ENCODE results near the gene TP53RK. TPM values are rescaled to one million over a fixed set of nuclear protein-coding genes. Genes with fewer than 3 reads are reported as not detected.

Gene TP53RK
- total and polyA plus RNA-seq, 2 of the 13 experiments (the other 11 are each of a cell fraction or from before 2014, with no cell fraction given), result 12.9 to 25.5 TPM

DNA sequence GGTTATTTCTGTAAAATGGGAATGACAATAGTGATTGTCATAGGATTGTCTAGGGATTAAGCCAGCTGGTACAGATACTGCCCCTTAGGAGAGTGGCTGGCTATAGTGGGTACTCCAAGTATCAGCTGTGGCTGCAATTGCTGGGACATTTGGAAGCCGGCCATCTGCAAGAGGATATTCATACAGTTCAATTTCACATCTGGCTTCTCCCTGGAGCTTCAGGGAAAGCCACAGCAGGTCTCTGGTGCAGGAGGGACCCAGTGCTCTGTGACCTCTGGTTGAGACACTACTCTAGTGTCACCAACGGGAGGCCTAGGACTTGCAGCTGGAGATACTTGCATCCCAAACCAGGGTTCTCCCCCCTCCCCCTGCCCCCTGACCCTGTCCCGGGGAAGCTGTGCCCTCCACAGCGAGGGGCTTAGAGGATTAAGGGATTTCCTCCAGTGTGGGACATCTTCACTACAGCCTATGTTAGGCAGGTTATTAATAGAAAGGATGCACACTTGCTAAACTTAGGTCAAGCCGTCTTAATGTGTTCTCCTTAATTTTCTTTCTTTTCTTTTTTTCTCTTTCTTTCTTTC is 22.9 kb upstream of the TP53RK start (continued):
- TF ChIP-seq, protein P1, sequence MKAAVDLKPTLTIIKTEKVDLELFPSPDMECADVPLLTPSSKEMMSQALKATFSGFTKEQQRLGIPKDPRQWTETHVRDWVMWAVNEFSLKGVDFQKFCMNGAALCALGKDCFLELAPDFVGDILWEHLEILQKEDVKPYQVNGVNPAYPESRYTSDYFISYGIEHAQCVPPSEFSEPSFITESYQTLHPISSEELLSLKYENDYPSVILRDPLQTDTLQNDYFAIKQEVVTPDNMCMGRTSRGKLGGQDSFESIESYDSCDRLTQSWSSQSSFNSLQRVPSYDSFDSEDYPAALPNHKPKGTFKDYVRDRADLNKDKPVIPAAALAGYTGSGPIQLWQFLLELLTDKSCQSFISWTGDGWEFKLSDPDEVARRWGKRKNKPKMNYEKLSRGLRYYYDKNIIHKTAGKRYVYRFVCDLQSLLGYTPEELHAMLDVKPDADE (CRISPR knock-in tag; IDR thresholded peaks at IDR 0.05), result no peak
- TF ChIP-seq ZNF713 (CRISPR knock-in tag; IDR thresholded peaks at IDR 0.05) (no peak), ZFP90 (CRISPR knock-in tag; IDR thresholded peaks at IDR 0.05; ENCODE audit: borderline replicate concordance) (no peak), ZNF598 (CRISPR knock-in tag; IDR thresholded peaks at IDR 0.05; ENCODE audit: borderline replicate concordance) (no peak), TEAD3 (CRISPR knock-in tag; optimal IDR thresholded peaks at IDR 0.05; ENCODE audit: borderline replicate concordance) (no peak)

DNA sequence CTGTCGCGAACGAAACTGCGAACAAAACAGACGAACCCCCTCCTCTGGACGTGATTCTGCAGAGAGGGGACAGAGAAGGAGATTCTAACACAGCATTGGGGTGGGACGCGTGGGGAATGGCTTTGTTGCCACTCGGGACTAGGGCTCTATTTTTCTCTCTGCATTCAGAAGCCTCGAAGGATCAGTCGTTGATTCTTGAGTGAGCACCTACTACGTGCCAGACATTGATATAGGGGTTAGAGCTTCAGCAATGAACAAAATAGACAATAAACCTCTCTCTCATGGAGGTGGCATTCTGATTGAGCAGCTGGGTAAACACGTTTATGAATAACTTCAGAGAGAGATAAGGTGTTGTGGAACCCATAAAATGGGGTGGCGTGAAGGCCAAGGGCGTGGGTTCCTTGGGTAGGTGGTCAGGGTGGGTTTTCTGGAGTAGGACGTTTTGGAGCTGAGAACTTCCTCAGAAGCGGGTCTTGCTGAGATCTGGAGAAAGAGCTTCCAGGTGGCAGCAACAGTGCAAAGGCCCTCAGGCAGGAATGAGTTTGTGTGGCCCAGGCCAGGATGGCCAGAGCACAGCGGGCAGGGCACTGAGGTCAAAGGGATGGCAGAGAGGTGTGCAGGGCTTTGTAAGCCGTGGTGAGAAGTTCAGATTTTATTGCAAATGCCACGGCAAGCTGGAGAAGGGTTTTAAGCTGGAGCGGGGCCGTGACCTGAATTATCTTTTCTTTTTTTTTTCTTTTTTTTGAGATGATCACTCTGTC is 21.1 kb upstream of the TP53RK start:
- H2AFZ ChIP-seq (ENCODE audit: low read length), result peak overlapping the region; percentile 32
- no peaks in the 10 kb centered on the region; a peak in 1 of 5 replicates for H3K36me3 ChIP-seq (replicated peaks in 1 of 2; ENCODE audit: control insufficient read depth in 1 of 2, insufficient read depth in 2 of 2, low read length in 2 of 2)
- FAIRE-seq (no peak), ATAC-seq (no peak), DNase-seq (ENCODE audit: low spot score) (no peak)
- no peaks in the 10 kb centered on the region for H4K20me1 ChIP-seq (ENCODE audit: insufficient read depth, low read length)
- H3K4me3 ChIP-seq (replicated peaks in 1 of 3; ENCODE audit: insufficient read depth in 1 of 3, low read depth in 2 of 3, low read length in 3 of 3), result peak overlapping the region; percentile 69 to 92 (median 70)
- intact Hi-C loops (cut with micrococcal nuclease; ENCODE audit: unreplicated experiment), result no loop called here
- ChIA-PET CTCF (ENCODE audit: low intra/inter-chr PET ratio, low total read pairs) (no interaction called here), POLR2A (interaction anchor here (0.9 to 1.2 kb wide), 3 partner anchors 16 to 304 kb away, joined by 3 to 5 read pairs (median 3); partner anchors contain the start of genes ELMO2 and TP53RK)
- peak overlapping the region; percentile 80 for H3K9ac ChIP-seq (ENCODE audit: insufficient read depth, low read depth, low read length)
- peak overlapping the region; percentile 71 for H3K27ac ChIP-seq (ENCODE audit: extremely low read length, insufficient read depth, low read length)
- H3K9me3 ChIP-seq (ENCODE audit: low read length), result peaks cover 9% of the 10 kb centered on the region; the same call in 1 of the 2 replicates
- H3K27me3 ChIP-seq (ENCODE audit: control insufficient read depth in 1 of 2, insufficient read depth in 2 of 2, low read length in 2 of 2), result no peaks in the 10 kb centered on the region; a peak in 2 of 5 replicates
- BruUV-seq (replicated peaks), result TSS peak; percentile 59
- in situ Hi-C loops (cut with HindIII; ENCODE audit: extremely low pct_ligation_motif_present, low pct_unique_long_range_greater_than_20kb), result no loop called here
- peaks cover 8% of the 10 kb centered on the region for H3K79me2 ChIP-seq (ENCODE audit: insufficient read depth, low read length)
- peaks cover 74% of the 10 kb centered on the region for H3K4me1 ChIP-seq (ENCODE audit: insufficient read depth, low read length)
- H3K4me2 ChIP-seq (ENCODE audit: low read depth, low read length), result peak overlapping the region; percentile 98
- 34% methylated on average over 22 of the region's 22 CpGs for WGBS (ENCODE audit: low lambda C conversion rate)
- TF ChIP-seq ZNF138 (CRISPR knock-in tag; IDR thresholded peaks at IDR 0.05; ENCODE audit: low read depth), result 0 out of 2 replicates have a peak, but pooled peaks have one; percentile 43
- TF ChIP-seq ZNF766 (CRISPR knock-in tag; IDR thresholded peaks at IDR 0.05; ENCODE audit: borderline replicate concordance), result peak; percentile 56; the same call in 1 of the 2 replicates
- no peak for TF ChIP-seq ZNF7 (CRISPR knock-in tag; IDR thresholded peaks at IDR 0.05)
- TF ChIP-seq CBX1 (IDR thresholded peaks at IDR 0.05; ENCODE audit: low read depth), result no peak
- TF ChIP-seq ZNF274 (CRISPR knock-in tag; IDR thresholded peaks at IDR 0.05), result peak; percentile 8; the same call in 1 of the 2 replicates
- TF ChIP-seq NFE2L2 (IDR thresholded peaks at IDR 0.05; ENCODE audit: low read length), result no peak
- no peak for TF ChIP-seq ZNF790 (CRISPR knock-in tag; IDR thresholded peaks at IDR 0.05; ENCODE audit: borderline replicate concordance)
- TF ChIP-seq BRCA1 (CRISPR knock-in tag; IDR thresholded peaks at IDR 0.05), result 0 out of 2 replicates have a peak, but pooled peaks have one; percentile 38
- peak; percentile 25; the same call in 1 of the 2 replicates for TF ChIP-seq NCOA1 (CRISPR knock-in tag; IDR thresholded peaks at IDR 0.05)
- TF ChIP-seq RXRA (CRISPR knock-in tag; IDR thresholded peaks at IDR 0.05), result 0 out of 2 replicates have a peak, but pooled peaks have one; percentile 6
- peak; percentile 64; the same call in 1 of the 2 replicates for TF ChIP-seq ZNF501 (CRISPR knock-in tag; IDR thresholded peaks at IDR 0.05)
- TF ChIP-seq ZNF737 (CRISPR knock-in tag; IDR thresholded peaks at IDR 0.05; ENCODE audit: borderline replicate concordance), result peak; percentile 21; the same call in 1 of the 2 replicates
- TF ChIP-seq ZNF605 (CRISPR knock-in tag; IDR thresholded peaks at IDR 0.05), result 0 out of 2 replicates have a peak, but pooled peaks have one; percentile 5
- TF ChIP-seq ZMYM4 (CRISPR knock-in tag; IDR thresholded peaks at IDR 0.05), result no peak
- TF ChIP-seq, protein P2, sequence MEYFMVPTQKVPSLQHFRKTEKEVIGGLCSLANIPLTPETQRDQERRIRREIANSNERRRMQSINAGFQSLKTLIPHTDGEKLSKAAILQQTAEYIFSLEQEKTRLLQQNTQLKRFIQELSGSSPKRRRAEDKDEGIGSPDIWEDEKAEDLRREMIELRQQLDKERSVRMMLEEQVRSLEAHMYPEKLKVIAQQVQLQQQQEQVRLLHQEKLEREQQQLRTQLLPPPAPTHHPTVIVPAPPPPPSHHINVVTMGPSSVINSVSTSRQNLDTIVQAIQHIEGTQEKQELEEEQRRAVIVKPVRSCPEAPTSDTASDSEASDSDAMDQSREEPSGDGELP (IDR thresholded peaks at IDR 0.05; ENCODE audit: borderline replicate concordance, low read depth), result peak; percentile 78; the same call in 1 of the 2 replicates
- TF ChIP-seq ZNF629 (CRISPR knock-in tag; conservative IDR thresholded peaks at IDR 0.05), result peak; percentile 10; the same call in 1 of the 2 replicates

All from HepG2 (cell line).